Measurements from ENCODE around the gene GABRB3.

GRCh38 chr15:26712335-26712734, 60.5 kb downstream of the GABRB3 start:
- TF ChIP-seq CTCF (IDR thresholded peaks at IDR 0.05; ENCODE audit: low read depth, low read length, missing input control) = no peak
- TF ChIP-seq EGR1 (IDR thresholded peaks at IDR 0.05; ENCODE audit: low read depth in 2 of 2) = no peak
- no peak for TF ChIP-seq RAD21 (IDR thresholded peaks at IDR 0.05)
